ENCODE data around the gene GRIP2.

GRIP2 gene

DNA sequence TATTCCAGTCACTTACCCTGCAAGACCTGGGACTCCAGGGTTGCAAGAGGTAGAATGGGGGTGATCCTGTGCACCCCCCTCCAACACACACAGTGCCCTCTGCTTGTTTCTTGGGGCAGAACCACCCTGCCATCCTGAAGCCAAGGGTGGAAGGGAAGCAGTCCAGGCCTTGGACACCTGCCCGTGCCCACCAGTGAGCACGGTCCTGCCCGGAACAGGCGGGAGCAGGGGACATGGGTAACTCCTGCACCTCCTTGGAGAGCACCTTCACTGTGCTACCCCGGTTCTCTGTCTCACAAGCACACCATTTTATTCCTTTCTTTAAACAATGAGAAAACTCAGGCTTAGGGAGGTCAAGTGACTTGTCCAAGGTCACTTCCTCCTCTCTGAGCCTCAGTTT is 80.8 kb downstream of the GRIP2 start (continued):
- TF ChIP-seq ARNTL (CRISPR knock-in tag; IDR thresholded peaks at IDR 0.05; ENCODE audit: borderline replicate concordance, low read depth) = no peak

DNA sequence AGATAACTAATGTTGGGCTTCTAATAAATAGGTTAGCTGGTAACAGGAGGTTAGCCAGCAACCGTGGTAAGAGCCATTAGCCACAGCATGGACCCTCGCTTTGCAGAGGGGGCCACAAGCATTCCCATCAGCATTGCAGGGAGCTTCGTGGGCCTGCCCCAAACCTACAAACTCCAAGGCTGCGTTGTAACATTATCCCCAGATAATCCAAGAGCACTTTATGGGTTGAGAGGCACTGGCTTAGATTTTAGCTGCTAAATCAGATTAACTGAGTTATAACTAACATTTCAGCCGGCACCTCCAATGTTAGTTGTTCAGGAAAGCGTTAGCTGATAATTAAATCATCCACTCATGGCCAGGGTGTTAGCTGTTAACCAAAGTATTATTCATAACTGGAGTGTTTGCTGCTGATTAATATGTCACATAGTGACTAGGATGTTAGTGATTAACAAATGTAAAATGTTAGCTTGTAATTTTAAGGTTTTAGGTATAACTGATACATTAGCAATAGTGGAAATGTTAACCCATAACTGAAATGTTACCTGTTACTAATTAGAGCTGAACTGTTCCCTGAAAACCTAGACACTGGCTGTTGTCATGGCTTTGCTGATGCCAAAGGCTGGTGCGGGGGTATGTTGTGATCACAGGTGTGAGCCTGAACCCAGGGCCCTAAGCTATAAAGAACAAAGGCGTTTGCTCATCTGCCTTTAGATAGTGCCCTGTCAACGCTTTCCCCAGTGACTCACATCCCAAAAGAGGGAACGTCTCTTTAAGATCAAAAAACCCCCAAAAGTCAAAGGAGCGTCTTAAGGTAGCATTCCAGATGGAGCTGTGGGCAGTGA is 81.5 kb downstream of the GRIP2 start:
- TF ChIP-seq SNAI2 (CRISPR knock-in tag; IDR thresholded peaks at IDR 0.05) = no peak
- TF ChIP-seq ESRRG (CRISPR knock-in tag; IDR thresholded peaks at IDR 0.05) = no peak
- TF ChIP-seq, protein P1, sequence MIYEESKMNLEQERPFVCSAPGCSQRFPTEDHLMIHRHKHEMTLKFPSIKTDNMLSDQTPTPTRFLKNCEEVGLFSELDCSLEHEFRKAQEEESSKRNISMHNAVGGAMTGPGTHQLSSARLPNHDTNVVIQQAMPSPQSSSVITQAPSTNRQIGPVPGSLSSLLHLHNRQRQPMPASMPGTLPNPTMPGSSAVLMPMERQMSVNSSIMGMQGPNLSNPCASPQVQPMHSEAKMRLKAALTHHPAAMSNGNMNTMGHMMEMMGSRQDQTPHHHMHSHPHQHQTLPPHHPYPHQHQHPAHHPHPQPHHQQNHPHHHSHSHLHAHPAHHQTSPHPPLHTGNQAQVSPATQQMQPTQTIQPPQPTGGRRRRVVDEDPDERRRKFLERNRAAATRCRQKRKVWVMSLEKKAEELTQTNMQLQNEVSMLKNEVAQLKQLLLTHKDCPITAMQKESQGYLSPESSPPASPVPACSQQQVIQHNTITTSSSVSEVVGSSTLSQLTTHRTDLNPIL (CRISPR knock-in tag; IDR thresholded peaks at IDR 0.05; ENCODE audit: low read depth) = no peak
- TF ChIP-seq, protein P2, sequence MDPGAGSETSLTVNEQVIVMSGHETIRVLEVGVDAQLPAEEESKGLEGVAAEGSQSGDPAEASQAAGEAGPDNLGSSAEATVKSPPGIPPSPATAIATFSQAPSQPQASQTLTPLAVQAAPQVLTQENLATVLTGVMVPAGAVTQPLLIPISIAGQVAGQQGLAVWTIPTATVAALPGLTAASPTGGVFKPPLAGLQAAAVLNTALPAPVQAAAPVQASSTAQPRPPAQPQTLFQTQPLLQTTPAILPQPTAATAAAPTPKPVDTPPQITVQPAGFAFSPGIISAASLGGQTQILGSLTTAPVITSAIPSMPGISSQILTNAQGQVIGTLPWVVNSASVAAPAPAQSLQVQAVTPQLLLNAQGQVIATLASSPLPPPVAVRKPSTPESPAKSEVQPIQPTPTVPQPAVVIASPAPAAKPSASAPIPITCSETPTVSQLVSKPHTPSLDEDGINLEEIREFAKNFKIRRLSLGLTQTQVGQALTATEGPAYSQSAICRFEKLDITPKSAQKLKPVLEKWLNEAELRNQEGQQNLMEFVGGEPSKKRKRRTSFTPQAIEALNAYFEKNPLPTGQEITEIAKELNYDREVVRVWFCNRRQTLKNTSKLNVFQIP (CRISPR knock-in tag; IDR thresholded peaks at IDR 0.05; ENCODE audit: borderline replicate concordance, low read depth) = no peak
- TF ChIP-seq TCF4 (CRISPR knock-in tag; IDR thresholded peaks at IDR 0.05; ENCODE audit: borderline replicate concordance) = no peak
- TF ChIP-seq, protein P3, sequence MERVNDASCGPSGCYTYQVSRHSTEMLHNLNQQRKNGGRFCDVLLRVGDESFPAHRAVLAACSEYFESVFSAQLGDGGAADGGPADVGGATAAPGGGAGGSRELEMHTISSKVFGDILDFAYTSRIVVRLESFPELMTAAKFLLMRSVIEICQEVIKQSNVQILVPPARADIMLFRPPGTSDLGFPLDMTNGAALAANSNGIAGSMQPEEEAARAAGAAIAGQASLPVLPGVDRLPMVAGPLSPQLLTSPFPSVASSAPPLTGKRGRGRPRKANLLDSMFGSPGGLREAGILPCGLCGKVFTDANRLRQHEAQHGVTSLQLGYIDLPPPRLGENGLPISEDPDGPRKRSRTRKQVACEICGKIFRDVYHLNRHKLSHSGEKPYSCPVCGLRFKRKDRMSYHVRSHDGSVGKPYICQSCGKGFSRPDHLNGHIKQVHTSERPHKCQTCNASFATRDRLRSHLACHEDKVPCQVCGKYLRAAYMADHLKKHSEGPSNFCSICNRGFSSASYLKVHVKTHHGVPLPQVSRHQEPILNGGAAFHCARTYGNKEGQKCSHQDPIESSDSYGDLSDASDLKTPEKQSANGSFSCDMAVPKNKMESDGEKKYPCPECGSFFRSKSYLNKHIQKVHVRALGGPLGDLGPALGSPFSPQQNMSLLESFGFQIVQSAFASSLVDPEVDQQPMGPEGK (CRISPR knock-in tag; IDR thresholded peaks at IDR 0.05; ENCODE audit: borderline replicate concordance) = no peak
- no peak for TF ChIP-seq ZNF565 (CRISPR knock-in tag; conservative IDR thresholded peaks at IDR 0.05; ENCODE audit: low read depth)
- ATAC-seq = no peak

DNA sequence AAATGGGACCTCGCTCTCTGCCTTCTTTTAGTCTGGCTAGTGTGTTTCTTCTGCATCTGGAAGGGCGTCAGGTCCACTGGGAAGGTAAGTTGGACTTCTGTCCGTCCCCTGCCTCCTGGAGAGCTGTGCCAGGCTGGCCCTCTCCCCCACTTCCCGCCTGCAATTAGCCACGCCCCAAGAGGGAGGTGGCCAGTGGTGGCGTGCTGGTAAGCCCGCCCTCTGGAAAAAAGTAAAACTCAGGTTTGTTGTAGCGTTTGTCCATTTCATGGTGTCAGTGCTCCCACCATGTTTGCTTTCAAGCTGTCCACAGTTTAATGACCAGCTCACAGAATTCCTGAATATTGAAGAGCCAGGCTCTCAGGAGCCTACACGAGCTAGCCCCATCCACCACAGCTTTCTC is 82.1 kb downstream of the GRIP2 start:
- no peak for ATAC-seq
- no peak for TF ChIP-seq TOX (CRISPR knock-in tag; IDR thresholded peaks at IDR 0.05; ENCODE audit: borderline replicate concordance)

DNA sequence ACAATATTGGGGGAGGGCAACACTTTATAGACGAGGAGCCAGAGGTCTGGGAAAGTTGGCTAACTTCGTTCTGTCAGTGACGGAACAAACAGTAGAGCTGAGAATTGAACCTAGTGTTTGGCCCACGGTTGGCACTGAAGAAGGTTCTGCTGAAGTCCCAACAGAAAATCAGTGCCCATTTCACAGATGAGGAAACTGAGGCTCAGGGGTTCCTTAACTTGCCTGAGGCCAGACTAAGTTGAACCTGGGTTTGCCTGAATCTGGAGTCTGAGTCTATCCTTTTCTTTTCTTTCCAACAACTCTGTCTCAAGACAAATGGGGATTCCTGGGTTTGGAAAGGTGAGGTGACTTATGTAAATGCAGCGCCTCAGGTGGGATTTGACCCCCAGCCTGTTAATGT is 82.7 kb downstream of the GRIP2 start:
- ATAC-seq = no peak
- TF ChIP-seq, protein P1 (CRISPR knock-in tag; IDR thresholded peaks at IDR 0.05; ENCODE audit: low read depth) = no peak
- TF ChIP-seq ZNF70 (CRISPR knock-in tag; IDR thresholded peaks at IDR 0.05) (no peak), ZFP3 (CRISPR knock-in tag; IDR thresholded peaks at IDR 0.05) (no peak), BACH2 (CRISPR knock-in tag; IDR thresholded peaks at IDR 0.05; ENCODE audit: borderline replicate concordance) (no peak), GLIS3 (CRISPR knock-in tag; IDR thresholded peaks at IDR 0.05) (no peak), RARB (CRISPR knock-in tag; IDR thresholded peaks at IDR 0.05) (no peak), ARNTL (CRISPR knock-in tag; IDR thresholded peaks at IDR 0.05; ENCODE audit: borderline replicate concordance, low read depth) (no peak)
- TF ChIP-seq, protein P4, sequence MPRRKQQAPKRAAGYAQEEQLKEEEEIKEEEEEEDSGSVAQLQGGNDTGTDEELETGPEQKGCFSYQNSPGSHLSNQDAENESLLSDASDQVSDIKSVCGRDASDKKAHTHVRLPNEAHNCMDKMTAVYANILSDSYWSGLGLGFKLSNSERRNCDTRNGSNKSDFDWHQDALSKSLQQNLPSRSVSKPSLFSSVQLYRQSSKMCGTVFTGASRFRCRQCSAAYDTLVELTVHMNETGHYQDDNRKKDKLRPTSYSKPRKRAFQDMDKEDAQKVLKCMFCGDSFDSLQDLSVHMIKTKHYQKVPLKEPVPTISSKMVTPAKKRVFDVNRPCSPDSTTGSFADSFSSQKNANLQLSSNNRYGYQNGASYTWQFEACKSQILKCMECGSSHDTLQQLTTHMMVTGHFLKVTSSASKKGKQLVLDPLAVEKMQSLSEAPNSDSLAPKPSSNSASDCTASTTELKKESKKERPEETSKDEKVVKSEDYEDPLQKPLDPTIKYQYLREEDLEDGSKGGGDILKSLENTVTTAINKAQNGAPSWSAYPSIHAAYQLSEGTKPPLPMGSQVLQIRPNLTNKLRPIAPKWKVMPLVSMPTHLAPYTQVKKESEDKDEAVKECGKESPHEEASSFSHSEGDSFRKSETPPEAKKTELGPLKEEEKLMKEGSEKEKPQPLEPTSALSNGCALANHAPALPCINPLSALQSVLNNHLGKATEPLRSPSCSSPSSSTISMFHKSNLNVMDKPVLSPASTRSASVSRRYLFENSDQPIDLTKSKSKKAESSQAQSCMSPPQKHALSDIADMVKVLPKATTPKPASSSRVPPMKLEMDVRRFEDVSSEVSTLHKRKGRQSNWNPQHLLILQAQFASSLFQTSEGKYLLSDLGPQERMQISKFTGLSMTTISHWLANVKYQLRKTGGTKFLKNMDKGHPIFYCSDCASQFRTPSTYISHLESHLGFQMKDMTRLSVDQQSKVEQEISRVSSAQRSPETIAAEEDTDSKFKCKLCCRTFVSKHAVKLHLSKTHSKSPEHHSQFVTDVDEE (CRISPR knock-in tag; IDR thresholded peaks at IDR 0.05) = no peak
- TF ChIP-seq, protein P2 (CRISPR knock-in tag; IDR thresholded peaks at IDR 0.05; ENCODE audit: borderline replicate concordance, low read depth) = no peak
- TF ChIP-seq, protein P5, sequence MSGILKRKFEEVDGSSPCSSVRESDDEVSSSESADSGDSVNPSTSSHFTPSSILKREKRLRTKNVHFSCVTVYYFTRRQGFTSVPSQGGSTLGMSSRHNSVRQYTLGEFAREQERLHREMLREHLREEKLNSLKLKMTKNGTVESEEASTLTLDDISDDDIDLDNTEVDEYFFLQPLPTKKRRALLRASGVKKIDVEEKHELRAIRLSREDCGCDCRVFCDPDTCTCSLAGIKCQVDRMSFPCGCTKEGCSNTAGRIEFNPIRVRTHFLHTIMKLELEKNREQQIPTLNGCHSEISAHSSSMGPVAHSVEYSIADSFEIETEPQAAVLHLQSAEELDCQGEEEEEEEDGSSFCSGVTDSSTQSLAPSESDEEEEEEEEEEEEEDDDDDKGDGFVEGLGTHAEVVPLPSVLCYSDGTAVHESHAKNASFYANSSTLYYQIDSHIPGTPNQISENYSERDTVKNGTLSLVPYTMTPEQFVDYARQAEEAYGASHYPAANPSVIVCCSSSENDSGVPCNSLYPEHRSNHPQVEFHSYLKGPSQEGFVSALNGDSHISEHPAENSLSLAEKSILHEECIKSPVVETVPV (CRISPR knock-in tag; IDR thresholded peaks at IDR 0.05) = no peak
